ENCODE results near the gene DPP10.

DNA sequence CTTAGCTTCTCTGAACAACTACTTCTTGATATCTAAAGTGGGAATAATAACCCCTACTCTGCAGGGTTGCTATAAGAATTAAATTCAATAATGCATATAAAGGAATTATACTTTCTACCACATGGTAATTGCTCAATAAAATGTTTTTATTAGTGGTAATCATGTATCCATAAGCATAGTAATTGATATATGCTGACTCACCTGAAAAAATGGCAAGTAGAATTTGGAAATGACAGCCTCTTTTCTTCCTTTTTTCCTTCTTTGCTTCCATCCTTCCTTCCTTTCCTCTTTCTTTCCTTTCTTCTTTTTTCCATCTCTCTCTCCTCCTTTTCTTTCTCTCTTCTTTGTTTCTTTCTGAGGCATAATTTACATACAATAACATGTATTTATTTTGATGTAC lies 65.3 kb downstream of the DPP10 start:
- TF ChIP-seq EGR1 (IDR thresholded peaks at IDR 0.05) (no peak), CEBPB (IDR thresholded peaks at IDR 0.05) (no peak)
- TF ChIP-seq, protein P1, sequence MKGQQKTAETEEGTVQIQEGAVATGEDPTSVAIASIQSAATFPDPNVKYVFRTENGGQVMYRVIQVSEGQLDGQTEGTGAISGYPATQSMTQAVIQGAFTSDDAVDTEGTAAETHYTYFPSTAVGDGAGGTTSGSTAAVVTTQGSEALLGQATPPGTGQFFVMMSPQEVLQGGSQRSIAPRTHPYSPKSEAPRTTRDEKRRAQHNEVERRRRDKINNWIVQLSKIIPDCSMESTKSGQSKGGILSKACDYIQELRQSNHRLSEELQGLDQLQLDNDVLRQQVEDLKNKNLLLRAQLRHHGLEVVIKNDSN (IDR thresholded peaks at IDR 0.05): no peak

All from Ishikawa (cell line).